Type B pancreatic cell (in vitro differentiated cells): ENCODE data around the gene ZDHHC22. TPM values are rescaled to one million over a fixed set of nuclear protein-coding genes. Genes with fewer than 3 reads are reported as not detected.
A peak's percentile ranks its signal among the peaks of the same experiment; 100 is the strongest.

Source experiments
- DNase-seq: peaks from one replicate; pipeline ENCODE4 v3.0.0; 2021; ENCODE audit warnings: mixed read lengths; ENCODE audit not compliant: unreplicated experiment; ENCODE audit errors: extremely low spot score
- H3K27ac Mint-ChIP-seq: 2 replicates; pipeline ENCODE4 v1.8.0; 2021; ENCODE audit warnings: mild to moderate bottlenecking, mixed read lengths
- H3K27me3 Mint-ChIP-seq: 2 replicates; pipeline ENCODE4 v1.8.0; 2021; ENCODE audit warnings: mixed read lengths
- H3K36me3 Mint-ChIP-seq: 2 replicates; pipeline ENCODE4 v1.8.0; 2021; ENCODE audit warnings: mixed read lengths
- H3K4me1 Mint-ChIP-seq: one replicate; pipeline ENCODE4 v1.8.0; 2021; ENCODE audit warnings: mixed read lengths; ENCODE audit not compliant: unreplicated experiment
- H3K4me3 Mint-ChIP-seq: 2 replicates; pipeline ENCODE4 v1.8.0; 2021; ENCODE audit warnings: mild to moderate bottlenecking, mixed read lengths
- H3K9me3 Mint-ChIP-seq: 2 replicates; pipeline ENCODE4 v1.8.0; 2021; ENCODE audit warnings: mixed read lengths
- CTCF ChIP-seq: fragments of 200-600 bp; sonication (generic); conservative IDR thresholded peaks from 2 replicates; pipeline ENCODE4 v1.5.0; 2021; ENCODE audit warnings: antibody characterized with exemption, mild to moderate bottlenecking
- total RNA-seq: library from RNA; stranded (reverse); gene quantifications from 2 replicates; pipeline ENCODE4 v1.2.1, GENCODE V29; 2021; ENCODE audit warnings: low replicate concordance

Gene ZDHHC22
- total RNA-seq, 1 donor from 2014 or later = 0.24 TPM

GRCh38 chr14:77123381-77124325 lies 17.9 kb downstream of the ZDHHC22 start:
- Mint-ChIP-seq H3K9me3 (no peaks in the 10 kb centered on the region), H3K4me1 (peaks cover 3% of the 10 kb centered on the region), H3K4me3 (peak overlapping the region; percentile 81), H3K27ac (peak overlapping the region; percentile 93), H3K27me3 (peaks cover 62% of the 10 kb centered on the region), H3K36me3 (peaks cover 5% of the 10 kb centered on the region)
- no peak for TF ChIP-seq CTCF
- no peak for DNase-seq

GRCh38 chr14:77122526-77123125 lies 19.0 kb downstream of the ZDHHC22 start:
- no peak for DNase-seq
- TF ChIP-seq CTCF = no peak
- no peaks in the 10 kb centered on the region for H3K9me3 Mint-ChIP-seq
- H3K27me3 Mint-ChIP-seq = peaks cover 52% of the 10 kb centered on the region
- peaks cover 3% of the 10 kb centered on the region for H3K4me1 Mint-ChIP-seq
- peak overlapping the region; percentile 81 for H3K4me3 Mint-ChIP-seq
- peak overlapping the region; percentile 93 for H3K27ac Mint-ChIP-seq
- peaks cover 5% of the 10 kb centered on the region for H3K36me3 Mint-ChIP-seq

DNA sequence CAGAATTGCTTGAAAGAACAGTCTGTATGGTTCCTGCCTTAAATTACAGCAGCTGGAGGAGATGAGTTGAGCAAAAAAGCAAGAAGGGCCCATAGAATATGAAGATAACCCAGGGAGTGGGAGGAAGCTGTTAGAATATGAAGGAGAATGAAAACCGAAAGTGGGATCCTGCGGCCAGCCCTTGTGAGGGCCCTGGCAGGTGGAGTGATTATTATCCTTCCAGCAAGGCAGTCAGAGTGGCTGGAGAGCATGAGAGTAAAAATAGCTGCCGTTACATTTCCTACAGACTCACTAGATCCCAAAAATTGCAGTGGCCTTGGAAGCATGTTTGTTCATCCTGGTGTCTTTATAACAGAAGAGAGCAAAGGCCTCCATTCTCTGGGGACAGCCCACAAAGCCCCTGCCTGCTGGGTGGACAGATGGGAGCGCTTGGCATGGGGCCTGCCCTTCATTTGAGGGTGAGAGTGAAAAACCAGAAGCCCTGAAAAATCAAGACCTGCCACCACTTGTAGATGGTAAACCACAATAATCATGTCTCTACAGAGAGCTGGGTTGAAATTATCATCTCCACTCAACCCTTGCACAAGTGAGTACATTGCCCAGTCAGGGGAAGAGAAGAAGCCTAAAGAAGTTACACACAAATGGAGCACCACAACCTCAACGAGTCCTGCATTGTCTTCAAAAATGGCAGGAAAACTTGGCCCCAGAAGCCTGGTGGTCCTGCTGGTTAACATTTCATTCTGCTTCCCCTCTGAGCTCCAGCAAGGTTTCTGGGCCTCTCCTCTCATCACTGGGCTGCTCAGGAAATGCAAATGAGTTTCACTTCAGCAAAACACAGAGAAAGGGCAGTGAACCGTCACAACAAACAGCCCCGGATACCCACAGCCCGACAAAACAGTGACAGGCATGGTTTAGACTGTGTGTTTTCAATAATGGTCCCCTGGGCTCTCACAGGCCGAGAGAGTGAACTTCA lies 20.5 kb downstream of the ZDHHC22 start:
- no peak for DNase-seq
- Mint-ChIP-seq H3K4me1 (peaks cover 3% of the 10 kb centered on the region), H3K27ac (peak overlapping the region; percentile 68)

DNA sequence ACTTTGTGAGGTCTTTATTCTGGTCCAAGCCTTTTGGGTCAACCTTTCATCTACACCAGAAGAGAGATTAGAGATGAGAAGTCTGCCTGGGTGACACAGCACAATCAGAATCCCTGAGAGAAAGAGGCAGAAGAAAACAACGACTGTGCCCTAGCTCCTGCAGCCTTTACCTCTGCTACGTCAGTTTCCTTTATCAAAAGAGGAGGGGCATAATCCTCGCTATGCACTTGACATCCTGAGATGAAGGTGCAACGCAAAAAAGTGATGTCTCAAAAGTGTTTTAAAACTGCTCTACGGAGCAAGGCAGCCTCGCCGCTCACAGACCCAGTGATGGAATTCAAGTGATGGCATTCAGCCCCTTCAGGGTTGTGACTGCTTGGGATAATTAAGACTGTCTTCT lies 21.7 kb downstream of the ZDHHC22 start:
- Mint-ChIP-seq H3K36me3 (peaks cover 15% of the 10 kb centered on the region), H3K4me3 (no peak overlapping the region), H3K27me3 (peaks cover 26% of the 10 kb centered on the region), H3K27ac (no peak overlapping the region), H3K9me3 (no peaks in the 10 kb centered on the region), H3K4me1 (peaks cover 3% of the 10 kb centered on the region)
- DNase-seq = no peak
- TF ChIP-seq CTCF = no peak

More for the DNA sequence above, 20.5 kb downstream of the ZDHHC22 start:
- Mint-ChIP-seq H3K27me3 (peaks cover 36% of the 10 kb centered on the region), H3K36me3 (peaks cover 14% of the 10 kb centered on the region), H3K9me3 (no peaks in the 10 kb centered on the region), H3K4me3 (no peak overlapping the region)
- TF ChIP-seq CTCF = no peak

- Mint-ChIP-seq H3K4me1 (peaks cover 10% of the 10 kb centered on the region), H3K36me3 (peaks cover 29% of the 10 kb centered on the region)
- TF ChIP-seq CTCF = no peak
Observed at GRCh38 chr14:77116172-77116817, 25.3 kb downstream of the ZDHHC22 start.

More at GRCh38 chr14:77116172-77116817, 25.3 kb downstream of the ZDHHC22 start:
- no peak overlapping the region for H3K4me3 Mint-ChIP-seq
- H3K9me3 Mint-ChIP-seq = no peaks in the 10 kb centered on the region
- no peaks in the 10 kb centered on the region for H3K27me3 Mint-ChIP-seq
- DNase-seq = no peak
- H3K27ac Mint-ChIP-seq = peak overlapping the region; percentile 18
